K562 (cell line): ENCODE measurements around the gene ITPR1. TPM values are rescaled to one million over a fixed set of nuclear protein-coding genes. Genes with fewer than 3 reads are reported as not detected.

ENCODE experiments used
- ATAC-seq: fragments of 200-7000 bp; cut with Tn5 transposase; 3 replicates; pipeline ENCODE4 v1.9.1; 2020; ENCODE audit warnings: moderate library complexity
- BruUV-seq: library from RNA; stranded (reverse); fragments of 400-500 nt; replicated peaks from 2 replicates; lab custom pipeline; 2021; lab: Mats Ljungman, UMichigan
- CTCF ChIA-PET: fragments of 300-600 bp; formaldehyde crosslinking; extraction: SDS; loops from one replicate; lab custom pipeline; 2021; ENCODE audit warnings: low intra/inter-chr PET ratio; lab: Yijun Ruan, JAX
- POLR2A ChIA-PET: fragments of 300-600, 350-650 bp; sonication (Branson Sonifier 250); formaldehyde crosslinking; extraction: SDS; loops from one replicate; lab custom pipeline; 2021; ENCODE audit warnings: antibody characterized with exemption, inconsistent platforms; lab: Yijun Ruan, JAX
- DNase-seq, 4 experiments: peaks; one replicate each; pipeline versions ENCODE4 v3.0.0 to v3.0.0-alpha.2; 2011 to 2018; ENCODE audit warnings: low spot score in 3 of 4, mixed read lengths in 3 of 4; ENCODE audit errors: extremely low read depth in 1 of 4
- FAIRE-seq: peaks from 2 replicates; lab custom pipeline; 2011; peaks lifted over from hg19 to GRCh38; lab: Jason Lieb, UNC
- H2AFZ ChIP-seq: 2 replicates; pipeline ENCODE4 v1.6.0; 2011; ENCODE audit warnings: low read depth, low read length, control low read depth, inconsistent platforms
- H3K27ac ChIP-seq: fragments of 200-600 bp; 3 replicates; pipeline ENCODE4 v1.8.0; 2011; ENCODE audit warnings: low read depth, mild to moderate bottlenecking, control low read depth, inconsistent platforms, low read length, moderate library complexity, mixed read lengths; ENCODE audit errors: extremely low read depth
- H3K27me3 ChIP-seq, 2 experiments: fragments of 300-600 bp in 1 of 2; 2 replicates in 1 of 2; 3 replicates in 1 of 2; pipeline versions ENCODE4 v1.6.0 to v1.8.0; 2011; ENCODE audit warnings: inconsistent platforms in 2 of 2, low read length in 2 of 2, mild to moderate bottlenecking in 1 of 2, mixed read lengths in 1 of 2, moderate library complexity in 1 of 2; ENCODE audit not compliant: control insufficient read depth in 2 of 2, insufficient read depth in 2 of 2
- H3K36me3 ChIP-seq: fragments of 300-600 bp; 3 replicates; pipeline ENCODE4 v1.8.0; 2011; ENCODE audit warnings: mild to moderate bottlenecking, low read length, inconsistent platforms; ENCODE audit not compliant: control insufficient read depth, insufficient read depth
- H3K4me1 ChIP-seq, 2 experiments: fragments of 200-600 bp in 1 of 2; replicated peaks in 1 of 2; 2 replicates in 1 of 2; 3 replicates in 1 of 2; pipeline versions ENCODE4 v1.5.1 to v1.8.0; 2011; ENCODE audit warnings: inconsistent platforms in 2 of 2, low read length in 2 of 2, mild to moderate bottlenecking in 1 of 2, mixed read lengths in 1 of 2, moderate library complexity in 1 of 2; ENCODE audit not compliant: control insufficient read depth in 2 of 2, insufficient read depth in 2 of 2
- H3K4me2 ChIP-seq: 2 replicates; pipeline ENCODE4 v1.6.1; 2011; ENCODE audit warnings: low read length, control low read depth, inconsistent platforms, mixed read lengths; ENCODE audit not compliant: insufficient read depth
- H3K4me3 ChIP-seq: fragments of 200-600 bp; sonication (generic), shearing (Covaris generic); 2 replicates; pipeline ENCODE4 v1.5.1; 2016; ENCODE audit warnings: control low read depth, inconsistent platforms
- H3K79me2 ChIP-seq: fragments of 200-600 bp; 3 replicates; pipeline ENCODE4 v1.8.0; 2011; ENCODE audit warnings: low read length, inconsistent platforms; ENCODE audit not compliant: control insufficient read depth, insufficient read depth
- H3K9ac ChIP-seq, 2 experiments: 2 replicates each; pipeline versions ENCODE4 v1.6.0 to v1.6.1; 2011; ENCODE audit warnings: low read depth in 2 of 2, low read length in 2 of 2, control low read depth in 1 of 2, inconsistent platforms in 1 of 2, mild to moderate bottlenecking in 1 of 2, mixed read lengths in 1 of 2; ENCODE audit not compliant: insufficient read depth in 1 of 2
- H3K9me1 ChIP-seq: one replicate; pipeline ENCODE4 v1.6.0; 2011; ENCODE audit warnings: inconsistent platforms, mild to moderate bottlenecking, low read length, moderate library complexity; ENCODE audit not compliant: control insufficient read depth, insufficient read depth
- H3K9me3 ChIP-seq: replicated peaks from 2 replicates; pipeline ENCODE4 v1.5.1; 2011; ENCODE audit warnings: low read depth, low read length, inconsistent platforms; ENCODE audit not compliant: control insufficient read depth, insufficient read depth
- H4K20me1 ChIP-seq: replicated peaks from 2 replicates; pipeline ENCODE4 v1.6.1; 2011; ENCODE audit warnings: low read length, inconsistent platforms, mixed read lengths; ENCODE audit not compliant: control insufficient read depth, insufficient read depth
- BCLAF1 ChIP-seq, 2 experiments: fragments of 450-650 bp in 1 of 2; IDR thresholded peaks; 2 replicates each; pipeline ENCODE4 v1.6.1; 2011 to 2017; ENCODE audit warnings: low read depth in 2 of 2, antibody characterized with exemption in 1 of 2, borderline replicate concordance in 1 of 2, low read length in 1 of 2, mild to moderate bottlenecking in 1 of 2, mixed read lengths in 1 of 2; ENCODE audit not compliant: control insufficient read depth in 1 of 2
- CBFB ChIP-seq: sonication (generic); formaldehyde crosslinking; IDR thresholded peaks from 2 replicates; pipeline ENCODE4 v1.4.0; 2020; ENCODE audit warnings: mild to moderate bottlenecking, missing genetic modification reagents
- DNMT1 ChIP-seq: fragments of 450-650 bp; IDR thresholded peaks from 2 replicates; pipeline ENCODE4 v1.6.1; 2016; ENCODE audit warnings: antibody characterized with exemption, mild to moderate bottlenecking
- FIP1L1 ChIP-seq: fragments of 200-400 bp; formaldehyde crosslinking; IDR thresholded peaks from 2 replicates; pipeline ENCODE4 v1.6.1; 2018; ENCODE audit warnings: mild to moderate bottlenecking, low read depth, low read length; ENCODE audit not compliant: poor library complexity, severe bottlenecking
- FOXK1 ChIP-seq: sonication (generic); formaldehyde crosslinking; IDR thresholded peaks from 2 replicates; pipeline ENCODE4 v1.8.0; 2022; ENCODE audit warnings: missing genetic modification reagents, mild to moderate bottlenecking, borderline replicate concordance
- GATAD2A ChIP-seq: fragments of 450-650 bp; IDR thresholded peaks from 2 replicates; pipeline ENCODE4 v1.6.1; 2017
- ILK ChIP-seq: fragments of 450-650 bp; IDR thresholded peaks from 2 replicates; pipeline ENCODE4 v1.6.1; 2016; ENCODE audit warnings: missing genetic modification characterization, low read depth, mild to moderate bottlenecking, missing compliant biosample characterization, moderate library complexity, borderline replicate concordance
- MYC ChIP-seq, 2 experiments: fragments of 250-450 bp in 1 of 2; sonication (Bioruptor Pico) in 1 of 2; IDR thresholded peaks; 2 replicates each; pipeline versions ENCODE4 v1.5.1 to v1.6.1; 2012 to 2021; ENCODE audit warnings: low read depth in 2 of 2, borderline replicate concordance in 1 of 2, improper control_type of control experiment in 1 of 2, low read length in 1 of 2, mild to moderate bottlenecking in 1 of 2, moderate library complexity in 1 of 2
- NR2C1 ChIP-seq, 2 experiments: fragments of 450-650 bp; IDR thresholded peaks; 2 replicates each; pipeline ENCODE4 v1.6.1; 2017; ENCODE audit warnings: mild to moderate bottlenecking in 2 of 2, antibody characterized with exemption in 1 of 2, inconsistent platforms in 1 of 2, missing compliant biosample characterization in 1 of 2, missing genetic modification characterization in 1 of 2
- POU5F1 ChIP-seq: fragments of 150-350 bp; IDR thresholded peaks from 2 replicates; pipeline ENCODE4 v1.6.1; 2014; ENCODE audit warnings: borderline replicate concordance, low read length, low read depth, mild to moderate bottlenecking; ENCODE audit not compliant: partially characterized antibody
- RBBP5 ChIP-seq: fragments of 200-600 bp; sonication (generic); IDR thresholded peaks from 2 replicates; pipeline ENCODE4 v1.6.1; 2012; ENCODE audit warnings: borderline replicate concordance, mild to moderate bottlenecking, low read length, control low read depth, inconsistent platforms; ENCODE audit not compliant: insufficient read depth, poor library complexity, severe bottlenecking
- TBP ChIP-seq: optimal IDR thresholded peaks from 2 replicates; pipeline ENCODE3; 2011; ENCODE audit warnings: low read depth, low read length, improper control_type of control experiment
- TEAD4 ChIP-seq, 2 experiments: sonication (generic) in 1 of 2; formaldehyde crosslinking in 1 of 2; IDR thresholded peaks; 2 replicates each; pipeline versions ENCODE4 v1.6.1 to v1.8.0; 2012 to 2022; ENCODE audit warnings: borderline replicate concordance in 1 of 2, inconsistent platforms in 1 of 2, low read length in 1 of 2, mild to moderate bottlenecking in 1 of 2, missing genetic modification reagents in 1 of 2
- ZNF133 ChIP-seq: fragments of 250-450 bp; sonication (Bioruptor Pico); IDR thresholded peaks from 2 replicates; pipeline ENCODE4 v1.4.0; 2020; ENCODE audit warnings: mild to moderate bottlenecking
- WGBS: fragments of 100-300 bp; shearing (Covaris generic); methylation state at CpG from one replicate; pipeline ENCODE4 v1.1.6; 2016; ENCODE audit warnings: low coverage, mixed read lengths; ENCODE audit not compliant: insufficient coverage; ENCODE audit errors: missing lambda C conversion rate; 5-methylcytosine and 5-hydroxymethylcytosine counted together
- in situ Hi-C: fragments of 300-500 bp; cut with MboI; formaldehyde crosslinking; loops from 4 replicates; pipeline ENCODE4 v1.15.0; 2018; ENCODE audit warnings: inconsistent platforms, mixed read lengths
- intact Hi-C: fragments of 100-400 bp; cut with micrococcal nuclease; formaldehyde crosslinking; loops from 2 replicates; pipeline ENCODE4 v1.14.2; 2022
- polyA plus RNA-seq, 8 experiments: library from polyadenylated mRNA; depleted of rRNA in 4 of 8; stranded (reverse) in 5 of 8; unstranded in 3 of 8; fragments of >200 nt; fragmentation: Nextera tagmentation in 2 of 8; fragmentation: Illumina TruSeq in 1 of 8; extraction: Ambion mirVana in 2 of 8; extraction: Trizol in 1 of 8; gene quantifications; 2 replicates each; pipeline versions ENCODE4 v1.2.1 to v1.2.3, GENCODE V29; 2011 to 2014; ENCODE audit warnings: inconsistent platforms in 1 of 8, missing spikeins in 1 of 8
- total RNA-seq, 7 experiments: library from RNA; depleted of rRNA in 6 of 7; stranded (reverse); fragments of >200 nt in 6 of 7; fragmentation: Illumina TruSeq in 2 of 7; extraction: Trizol in 2 of 7; gene quantifications; 2 replicates each; pipeline versions ENCODE4 v1.2.1 to v1.2.3, GENCODE V29; 2011 to 2021; ENCODE audit warnings: low replicate concordance in 1 of 7

ITPR1 gene
- total and polyA plus RNA-seq, 9 of the 15 experiments (the other 6 are each of a cell fraction or from before 2014, with no cell fraction given), result 22.4 to 40.0 (median 27.4) TPM

GRCh38 chr3:4643904-4644547 lies 150.9 kb downstream of the ITPR1 start:
- intact Hi-C loops (loop anchor here (5.0 kb wide), 1 partner anchor 47 kb away; no protein-coding TSS in a partner anchor), in situ Hi-C loops (loop anchor here (5.0 kb wide), 1 partner anchor 292 kb away; no protein-coding TSS in a partner anchor)
- H3K27me3 ChIP-seq, result no peaks in the 10 kb centered on the region
- H3K9ac ChIP-seq, result no peak overlapping the region
- peak; percentile 100 for FAIRE-seq
- peaks cover 13% of the 10 kb centered on the region for H3K36me3 ChIP-seq
- peak overlapping the region; percentile 62 for H3K4me2 ChIP-seq
- CTCF ChIA-PET, result no interaction called here
- H3K9me1 ChIP-seq, result no peaks in the 10 kb centered on the region
- H3K4me3 ChIP-seq, result no peak overlapping the region
- H4K20me1 ChIP-seq, result 0 out of 2 replicates have a peak, but pooled peaks cover 3% of the 10 kb centered on the region
- peak overlapping the region; percentile 4; the same call in 1 of the 3 replicates for H3K27ac ChIP-seq
- no TSS peak for BruUV-seq
- DNase-seq, result peak; percentile 97 to 99 (median 98)
- no peaks in the 10 kb centered on the region for H3K9me3 ChIP-seq
- 3% methylated on average over 9 of the region's 9 CpGs for WGBS
- ATAC-seq, result peak; percentile 99
- peaks cover 3 to 17% of the 10 kb centered on the region in 2 experiments; a peak in 3 of 5 replicates for H3K4me1 ChIP-seq
- POLR2A ChIA-PET, result interaction anchor here (0.6 to 1.3 kb wide), 3 partner anchors 151 to 340 kb away, joined by 3 to 5 read pairs (median 3); partner anchors contain the start of gene ITPR1
- peak overlapping the region; percentile 40; the same call in 1 of the 2 replicates for H2AFZ ChIP-seq
- H3K79me2 ChIP-seq, result no peaks in the 10 kb centered on the region
- TF ChIP-seq CBFB (CRISPR knock-in tag) (peak; percentile 59; the same call in 1 of the 2 replicates), RBBP5 (peak; percentile 26), FOXK1 (CRISPR knock-in tag) (0 out of 2 replicates have a peak, but pooled peaks have one; percentile 23), DNMT1 (no peak), GATAD2A (peak; percentile 80), TEAD4 (IDR thresholded peaks at IDR 0.05; ENCODE audit: low read length) (peak; percentile 99), TEAD4 (CRISPR knock-in tag; IDR thresholded peaks at IDR 0.05; ENCODE audit: borderline replicate concordance) (no peak), MYC (IDR thresholded peaks at IDR 0.05; ENCODE audit: low read depth, low read length) (peak; percentile 41; the same call in 1 of the 2 replicates), MYC (CRISPR knock-in tag; IDR thresholded peaks at IDR 0.05; ENCODE audit: borderline replicate concordance, low read depth) (no peak), ILK (tag) (no peak), FIP1L1 (no peak), NR2C1 (IDR thresholded peaks at IDR 0.05) (peak; percentile 81), NR2C1 (tag; IDR thresholded peaks at IDR 0.05) (peak; percentile 74), POU5F1 (no peak), TBP (peak; percentile 52), ZNF133 (CRISPR knock-in tag) (no peak), BCLAF1 (IDR thresholded peaks at IDR 0.05; ENCODE audit: borderline replicate concordance in 1 of 2, control insufficient read depth in 1 of 2, low read depth in 2 of 2, low read length in 1 of 2) (peak in 1 of 2 experiments; percentile 92; a peak in 1 of 4 replicates)
